Measurements from ENCODE around the gene CACTIN.

DNA sequence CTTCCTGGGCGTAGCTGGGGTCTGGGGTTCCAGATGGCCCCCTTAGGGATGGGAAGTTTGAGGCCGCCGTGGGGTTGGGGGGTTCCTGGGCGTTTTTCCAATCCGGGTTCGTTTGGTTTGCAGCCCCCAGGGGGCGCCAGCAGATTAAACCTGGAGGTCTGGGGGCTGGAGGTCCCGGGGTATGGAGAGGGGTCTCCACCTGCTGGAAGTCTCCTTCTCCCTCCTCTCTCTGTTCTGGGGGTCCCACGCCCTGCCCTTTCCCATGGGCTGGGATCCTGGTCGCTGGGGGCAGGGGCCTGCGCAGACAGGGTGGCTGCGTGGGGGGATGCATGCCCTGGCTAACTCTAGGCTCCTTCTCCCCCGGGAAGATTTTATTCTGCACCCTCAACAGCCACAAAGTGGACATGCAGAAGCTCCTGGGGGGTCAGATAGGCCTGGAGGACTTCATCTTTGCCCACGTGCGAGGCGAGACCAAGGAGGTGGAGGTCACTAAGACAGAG lies 40.4 kb downstream of the CACTIN start:
- TF ChIP-seq, protein P1, sequence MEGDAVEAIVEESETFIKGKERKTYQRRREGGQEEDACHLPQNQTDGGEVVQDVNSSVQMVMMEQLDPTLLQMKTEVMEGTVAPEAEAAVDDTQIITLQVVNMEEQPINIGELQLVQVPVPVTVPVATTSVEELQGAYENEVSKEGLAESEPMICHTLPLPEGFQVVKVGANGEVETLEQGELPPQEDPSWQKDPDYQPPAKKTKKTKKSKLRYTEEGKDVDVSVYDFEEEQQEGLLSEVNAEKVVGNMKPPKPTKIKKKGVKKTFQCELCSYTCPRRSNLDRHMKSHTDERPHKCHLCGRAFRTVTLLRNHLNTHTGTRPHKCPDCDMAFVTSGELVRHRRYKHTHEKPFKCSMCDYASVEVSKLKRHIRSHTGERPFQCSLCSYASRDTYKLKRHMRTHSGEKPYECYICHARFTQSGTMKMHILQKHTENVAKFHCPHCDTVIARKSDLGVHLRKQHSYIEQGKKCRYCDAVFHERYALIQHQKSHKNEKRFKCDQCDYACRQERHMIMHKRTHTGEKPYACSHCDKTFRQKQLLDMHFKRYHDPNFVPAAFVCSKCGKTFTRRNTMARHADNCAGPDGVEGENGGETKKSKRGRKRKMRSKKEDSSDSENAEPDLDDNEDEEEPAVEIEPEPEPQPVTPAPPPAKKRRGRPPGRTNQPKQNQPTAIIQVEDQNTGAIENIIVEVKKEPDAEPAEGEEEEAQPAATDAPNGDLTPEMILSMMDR (conservative IDR thresholded peaks at IDR 0.05; ENCODE audit: low read depth, low read length) = peak; percentile 89
- no peak for TF ChIP-seq EZH2 (IDR thresholded peaks at IDR 0.05; ENCODE audit: borderline replicate concordance, low read depth, low read length, poor library complexity, severe bottlenecking)

All from A673 (cell line).